ENCODE measurements around the gene NCOA7.

NCOA7 gene

DNA sequence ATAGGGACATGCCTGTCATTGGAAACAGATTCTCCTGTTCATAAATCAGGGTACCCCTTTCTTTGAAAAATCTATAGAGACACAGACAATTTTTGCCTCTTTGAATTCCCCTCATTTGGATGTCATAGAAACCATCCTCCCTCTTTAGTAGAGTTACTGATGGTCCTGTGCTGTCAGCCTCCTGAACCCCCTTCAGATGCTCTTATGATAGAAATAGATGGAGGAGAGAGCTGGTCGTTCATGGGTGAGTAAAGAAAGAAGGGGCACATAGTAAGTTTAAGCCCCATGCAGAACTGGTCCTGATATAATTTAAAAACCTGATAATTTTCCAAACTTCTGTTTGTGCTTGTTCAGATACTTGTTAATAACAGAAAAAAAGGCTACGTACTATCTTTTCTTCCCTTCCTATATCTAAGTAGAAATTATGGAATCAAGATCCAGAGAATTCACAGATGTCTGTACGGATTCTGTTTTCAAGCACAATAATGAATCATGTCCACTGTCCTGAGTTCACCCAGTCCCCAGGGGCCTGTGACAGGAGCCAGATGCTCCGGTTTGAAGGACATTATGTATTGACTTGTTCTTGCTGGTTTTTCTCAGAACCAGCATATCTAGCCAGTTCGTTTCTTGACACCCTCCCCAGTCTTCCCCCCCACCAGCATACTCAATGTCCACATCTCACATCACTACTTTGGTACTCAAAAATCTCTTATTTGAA is 78.1 kb downstream of the NCOA7 start:
- H3K36me3 ChIP-seq (replicated peaks; ENCODE audit: insufficient read depth, low read length) = no peaks in the 10 kb centered on the region
- H3K9me2 ChIP-seq (replicated peaks; ENCODE audit: insufficient read depth, low read length) = no peaks in the 10 kb centered on the region
- H3K9ac ChIP-seq (ENCODE audit: low read length) = no peak overlapping the region
- no peaks in the 10 kb centered on the region for H3K4me1 ChIP-seq (ENCODE audit: low read length)
- H3K9me3 ChIP-seq (replicated peaks; ENCODE audit: insufficient read depth, low read length) = no peaks in the 10 kb centered on the region
- no peak for DNase-seq
- H2AFZ ChIP-seq (ENCODE audit: low read length) = no peak overlapping the region
- no peak overlapping the region for H3K4me3 ChIP-seq (ENCODE audit: low read length)
- H3K4me2 ChIP-seq (ENCODE audit: low read depth, low read length) = no peak overlapping the region
- no peaks in the 10 kb centered on the region for H3F3A ChIP-seq (ENCODE audit: insufficient read depth, low read length)
- no peaks in the 10 kb centered on the region for H3K79me2 ChIP-seq (ENCODE audit: low read length)
- no peak overlapping the region for H3K27ac ChIP-seq (ENCODE audit: low read length)
- no peak for TF ChIP-seq EZH2phosphoT487 (IDR thresholded peaks at IDR 0.05; ENCODE audit: low read length)
- TF ChIP-seq EZH2 (optimal IDR thresholded peaks at IDR 0.05; ENCODE audit: low read depth, low read length) = no peak
- TF ChIP-seq CTCF (IDR thresholded peaks at IDR 0.05; ENCODE audit: low read length) = no peak
- no peaks in the 10 kb centered on the region for H4K20me1 ChIP-seq (ENCODE audit: insufficient read depth, low read length)
- no peaks in the 10 kb centered on the region for H3K27me3 ChIP-seq (replicated peaks; ENCODE audit: insufficient read depth, low read length)

- no peak overlapping the region for H3K9ac ChIP-seq (ENCODE audit: low read length)
- no peaks in the 10 kb centered on the region for H4K20me1 ChIP-seq (ENCODE audit: insufficient read depth, low read length)
- no peaks in the 10 kb centered on the region for H3K9me2 ChIP-seq (replicated peaks; ENCODE audit: insufficient read depth, low read length)
- no peak overlapping the region for H3K4me3 ChIP-seq (ENCODE audit: low read length)
- H2AFZ ChIP-seq (ENCODE audit: low read length) = no peak overlapping the region
- no peak for DNase-seq
- no peak overlapping the region for H3K27ac ChIP-seq (ENCODE audit: low read length)
- no peaks in the 10 kb centered on the region for H3K27me3 ChIP-seq (replicated peaks; ENCODE audit: insufficient read depth, low read length)
- no peaks in the 10 kb centered on the region for H3K79me2 ChIP-seq (ENCODE audit: low read length)
- no peaks in the 10 kb centered on the region for H3K4me1 ChIP-seq (ENCODE audit: low read length)
- no peaks in the 10 kb centered on the region for H3K36me3 ChIP-seq (replicated peaks; ENCODE audit: insufficient read depth, low read length)
- TF ChIP-seq EZH2 (optimal IDR thresholded peaks at IDR 0.05; ENCODE audit: low read depth, low read length) (no peak), CTCF (IDR thresholded peaks at IDR 0.05; ENCODE audit: low read length) (no peak), EZH2phosphoT487 (IDR thresholded peaks at IDR 0.05; ENCODE audit: low read length) (no peak)
- no peaks in the 10 kb centered on the region for H3K9me3 ChIP-seq (replicated peaks; ENCODE audit: insufficient read depth, low read length)
- no peak overlapping the region for H3K4me2 ChIP-seq (ENCODE audit: low read depth, low read length)
- H3F3A ChIP-seq (ENCODE audit: insufficient read depth, low read length) = no peaks in the 10 kb centered on the region
These were observed 78.7 kb downstream of the NCOA7 start for GRCh38 chr6:125869427-125869826.

DNA sequence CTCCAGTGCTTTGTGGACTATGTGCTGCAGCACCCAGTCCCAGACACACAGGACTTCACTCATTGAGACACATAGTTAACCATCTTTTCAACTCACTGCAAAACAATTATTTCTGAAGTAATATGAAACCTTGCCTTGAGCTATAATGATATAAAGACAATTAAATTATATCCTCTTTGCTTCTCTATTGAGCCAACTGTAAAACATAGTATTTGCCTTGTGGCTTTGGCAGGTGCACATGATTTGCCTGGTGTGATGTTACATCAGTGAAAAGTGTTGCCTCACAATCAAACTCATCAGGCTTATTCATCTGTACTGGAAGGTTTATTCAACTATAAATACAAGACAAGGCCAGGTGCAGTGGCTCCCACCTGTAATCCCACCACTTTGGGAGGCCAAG is 80.6 kb downstream of the NCOA7 start:
- no peak for DNase-seq
- no peaks in the 10 kb centered on the region for H3K36me3 ChIP-seq (replicated peaks; ENCODE audit: insufficient read depth, low read length)
- H3K9me3 ChIP-seq (replicated peaks; ENCODE audit: insufficient read depth, low read length) = no peaks in the 10 kb centered on the region
- no peaks in the 10 kb centered on the region for H3F3A ChIP-seq (ENCODE audit: insufficient read depth, low read length)
- H3K4me3 ChIP-seq (ENCODE audit: low read length) = no peak overlapping the region
- H3K27me3 ChIP-seq (replicated peaks; ENCODE audit: insufficient read depth, low read length) = no peaks in the 10 kb centered on the region
- no peak overlapping the region for H3K4me2 ChIP-seq (ENCODE audit: low read depth, low read length)
- no peak overlapping the region for H2AFZ ChIP-seq (ENCODE audit: low read length)
- H3K27ac ChIP-seq (ENCODE audit: low read length) = no peak overlapping the region
- H3K9me2 ChIP-seq (replicated peaks; ENCODE audit: insufficient read depth, low read length) = no peaks in the 10 kb centered on the region
- TF ChIP-seq EZH2 (optimal IDR thresholded peaks at IDR 0.05; ENCODE audit: low read depth, low read length) (no peak), EZH2phosphoT487 (IDR thresholded peaks at IDR 0.05; ENCODE audit: low read length) (no peak), CTCF (IDR thresholded peaks at IDR 0.05; ENCODE audit: low read length) (no peak)
- H3K4me1 ChIP-seq (ENCODE audit: low read length) = no peaks in the 10 kb centered on the region
- H4K20me1 ChIP-seq (ENCODE audit: insufficient read depth, low read length) = no peaks in the 10 kb centered on the region
- no peaks in the 10 kb centered on the region for H3K79me2 ChIP-seq (ENCODE audit: low read length)
- no peak overlapping the region for H3K9ac ChIP-seq (ENCODE audit: low read length)

All from MM.1S (cell line).